B cell (primary cell): ENCODE measurements around the gene NF2.

Experiments
- CTCF ChIP-seq: fragments of 200-600 bp; IDR thresholded peaks from one replicate; pipeline ENCODE4 v1.8.0; 2022; ENCODE audit warnings: antibody characterized with exemption, mild to moderate bottlenecking
- EZH2 ChIP-seq: IDR thresholded peaks from 2 replicates; pipeline ENCODE4 v1.6.1; 2012; ENCODE audit warnings: borderline replicate concordance, low read depth, mild to moderate bottlenecking, moderate library complexity, low read length; ENCODE audit not compliant: insufficient read depth, poor library complexity, severe bottlenecking

GRCh38 chr22:29723766-29724165 is 120.3 kb downstream of the NF2 start:
- no peak for TF ChIP-seq CTCF
- no peak for TF ChIP-seq EZH2
